CD8-positive, alpha-beta memory T cell (primary cell): ENCODE data around the gene CDH12. TPM values are rescaled to one million over a fixed set of nuclear protein-coding genes. Genes with fewer than 3 reads are reported as not detected.
"Not testable (repeated sequence)": the region's sequence is repeated elsewhere in the genome, so short reads cannot be mapped to it uniquely, and the experiment has no call there.

Source experiments
- CTCF ChIA-PET: fragments of 350-600 bp; sonication (Branson Sonifier 250); formaldehyde crosslinking; loops from one replicate; lab custom pipeline; 2021; ENCODE audit warnings: antibody characterized with exemption; lab: Charles Lee
- POLR2A ChIA-PET: fragments of 350-600 bp; sonication (Branson Sonifier 250); formaldehyde crosslinking; loops from one replicate; lab custom pipeline; 2021; ENCODE audit warnings: antibody characterized with exemption; lab: Charles Lee
- DNase-seq, 5 donors: peaks; one replicate each; pipeline versions ENCODE4 v3.0.0 to v3.0.0-alpha.2; 2020 to 2022; ENCODE audit warnings: mixed read lengths in 1 of 5
- H3K27ac ChIP-seq: one replicate; pipeline ENCODE4 v1.7.0; 2013; ENCODE audit warnings: low read depth, mild to moderate bottlenecking, low read length, moderate library complexity
- H3K27me3 ChIP-seq: 2 replicates; pipeline ENCODE4 v1.7.0; 2013; ENCODE audit warnings: low read length, mild to moderate bottlenecking; ENCODE audit not compliant: insufficient read depth, poor library complexity, severe bottlenecking
- H3K36me3 ChIP-seq: 2 replicates; pipeline ENCODE4 v1.7.0; 2013; ENCODE audit warnings: mild to moderate bottlenecking, low read length, moderate library complexity; ENCODE audit not compliant: insufficient read depth
- H3K4me1 ChIP-seq: 2 replicates; pipeline ENCODE4 v1.7.0; 2013; ENCODE audit warnings: mild to moderate bottlenecking, low read length, moderate library complexity; ENCODE audit not compliant: insufficient read depth
- H3K4me3 ChIP-seq: 2 replicates; pipeline ENCODE4 v1.7.0; 2013; ENCODE audit warnings: mild to moderate bottlenecking, low read length
- H3K9me3 ChIP-seq: 2 replicates; pipeline ENCODE4 v1.7.0; 2013; ENCODE audit warnings: mild to moderate bottlenecking, low read length
- H3K27ac Mint-ChIP-seq, 8 donors: one replicate each; pipeline ENCODE4 v1.8.0; 2020 to 2021; ENCODE audit warnings: mixed read lengths in 8 of 8, mild to moderate bottlenecking in 6 of 8, inconsistent platforms in 3 of 8, moderate library complexity in 3 of 8
- H3K27me3 Mint-ChIP-seq, 2 donors: one replicate each; pipeline ENCODE4 v1.8.0; 2020 to 2021; ENCODE audit warnings: mixed read lengths in 2 of 2, mild to moderate bottlenecking in 1 of 2, moderate library complexity in 1 of 2
- H3K36me3 Mint-ChIP-seq, 3 donors: one replicate each; pipeline ENCODE4 v1.8.0; 2020 to 2021; ENCODE audit warnings: mixed read lengths in 3 of 3, inconsistent platforms in 1 of 3, mild to moderate bottlenecking in 1 of 3
- H3K4me1 Mint-ChIP-seq, 3 donors: one replicate each; pipeline ENCODE4 v1.8.0; 2020 to 2021; ENCODE audit warnings: mixed read lengths in 3 of 3, inconsistent platforms in 1 of 3, mild to moderate bottlenecking in 1 of 3
- H3K4me3 Mint-ChIP-seq, 7 donors: one replicate each; pipeline ENCODE4 v1.8.0; 2020 to 2021; ENCODE audit warnings: mixed read lengths in 7 of 7, mild to moderate bottlenecking in 6 of 7, moderate library complexity in 4 of 7, inconsistent platforms in 2 of 7
- H3K9me3 Mint-ChIP-seq, 5 donors: one replicate each; pipeline ENCODE4 v1.8.0; 2020 to 2022; ENCODE audit warnings: mixed read lengths in 5 of 5, mild to moderate bottlenecking in 3 of 5, moderate library complexity in 2 of 5, inconsistent platforms in 1 of 5
- polyA plus RNA-seq: library from polyadenylated mRNA; unstranded; fragments of 300-500 nt; fragmentation: Illumina TruSeq; gene quantifications from one replicate; pipeline ENCODE4 v1.2.3, GENCODE V29; 2021
- total RNA-seq, 2 experiments: library from RNA; stranded (reverse); gene quantifications; one replicate each; pipeline ENCODE4 v1.2.3, GENCODE V29; 2021

The CDH12 gene
- total and polyA plus RNA-seq, 3 experiments from 2014 or later: not detected

GRCh38 chr5:22154779-22155178 lies 698.4 kb downstream of the CDH12 start:
- DNase-seq, H3K4me1 Mint-ChIP-seq, H3K27me3 Mint-ChIP-seq, H3K27ac Mint-ChIP-seq, H3K27ac ChIP-seq, H3K27me3 ChIP-seq, H3K4me3 Mint-ChIP-seq, H3K9me3 ChIP-seq, H3K9me3 Mint-ChIP-seq, H3K36me3 ChIP-seq, H3K4me3 ChIP-seq, H3K4me1 ChIP-seq, H3K36me3 Mint-ChIP-seq, POLR2A ChIA-PET, CTCF ChIA-PET: not testable (repeated sequence)

GRCh38 chr5:22151801-22152200 lies 701.3 kb downstream of the CDH12 start:
- H3K9me3 ChIP-seq, H3K36me3 ChIP-seq, H3K27ac Mint-ChIP-seq, H3K27ac ChIP-seq, H3K4me3 Mint-ChIP-seq, DNase-seq, CTCF ChIA-PET, H3K4me3 ChIP-seq, POLR2A ChIA-PET, H3K27me3 ChIP-seq, H3K27me3 Mint-ChIP-seq, H3K4me1 ChIP-seq, H3K9me3 Mint-ChIP-seq, H3K36me3 Mint-ChIP-seq, H3K4me1 Mint-ChIP-seq: not testable (repeated sequence)

- H3K4me1 Mint-ChIP-seq, H3K36me3 Mint-ChIP-seq, CTCF ChIA-PET: not testable (repeated sequence)
Measured at GRCh38 chr5:22140418-22140817, 712.7 kb downstream of the CDH12 start.

GRCh38 chr5:22139662-22140300 lies 713.4 kb downstream of the CDH12 start:
- H3K9me3 ChIP-seq, H3K4me1 Mint-ChIP-seq, DNase-seq, H3K27ac ChIP-seq, H3K4me1 ChIP-seq, H3K4me3 Mint-ChIP-seq, H3K36me3 Mint-ChIP-seq, H3K36me3 ChIP-seq, H3K27me3 ChIP-seq, POLR2A ChIA-PET, H3K27ac Mint-ChIP-seq, H3K27me3 Mint-ChIP-seq, CTCF ChIA-PET, H3K4me3 ChIP-seq: not testable (repeated sequence)
- H3K9me3 Mint-ChIP-seq: peaks cover 0 to 12% (median 0%) of the 10 kb centered on the region in 5 donors

More at GRCh38 chr5:22140418-22140817, 712.7 kb downstream of the CDH12 start:
- DNase-seq, H3K4me1 ChIP-seq, H3K27ac ChIP-seq, H3K4me3 Mint-ChIP-seq, H3K27me3 ChIP-seq, POLR2A ChIA-PET, H3K27me3 Mint-ChIP-seq, H3K36me3 ChIP-seq, H3K4me3 ChIP-seq, H3K9me3 ChIP-seq, H3K27ac Mint-ChIP-seq: not testable (repeated sequence)
- peaks cover 0 to 12% (median 0%) of the 10 kb centered on the region in 5 donors for H3K9me3 Mint-ChIP-seq

GRCh38 chr5:22111320-22111719 lies 741.8 kb downstream of the CDH12 start:
- POLR2A ChIA-PET: no interaction called here
- no peaks in the 10 kb centered on the region for H3K36me3 Mint-ChIP-seq

GRCh38 chr5:22109315-22109714 lies 743.8 kb downstream of the CDH12 start:
- no peak for DNase-seq
- no peaks in the 10 kb centered on the region for H3K4me1 Mint-ChIP-seq
- H3K27me3 Mint-ChIP-seq: no peaks in the 10 kb centered on the region
- Histone ChIP-seq H3K9me3 (no peaks in the 10 kb centered on the region), H3K27ac (no peak overlapping the region), H3K36me3 (no peaks in the 10 kb centered on the region), H3K4me1 (no peaks in the 10 kb centered on the region), H3K27me3 (no peaks in the 10 kb centered on the region), H3K4me3 (no peak overlapping the region)
- CTCF ChIA-PET: no interaction called here
- H3K4me3 Mint-ChIP-seq: no peak overlapping the region
- peaks cover 0 to 27% (median 8%) of the 10 kb centered on the region in 5 donors for H3K9me3 Mint-ChIP-seq
- POLR2A ChIA-PET: no interaction called here
- no peak overlapping the region for H3K27ac Mint-ChIP-seq
- no peaks in the 10 kb centered on the region for H3K36me3 Mint-ChIP-seq

More at GRCh38 chr5:22111320-22111719, 741.8 kb downstream of the CDH12 start:
- no peak for DNase-seq
- Histone ChIP-seq H3K27ac (no peak overlapping the region), H3K4me1 (no peaks in the 10 kb centered on the region), H3K9me3 (no peaks in the 10 kb centered on the region), H3K4me3 (no peak overlapping the region), H3K27me3 (no peaks in the 10 kb centered on the region), H3K36me3 (no peaks in the 10 kb centered on the region)
- Mint-ChIP-seq H3K27ac (no peak overlapping the region), H3K4me3 (no peak overlapping the region), H3K4me1 (no peaks in the 10 kb centered on the region), H3K27me3 (no peaks in the 10 kb centered on the region), H3K9me3 (peaks cover 0 to 27% (median 16%) of the 10 kb centered on the region in 5 donors)
- CTCF ChIA-PET: no interaction called here

- H3K27ac Mint-ChIP-seq: no peak overlapping the region
- Histone ChIP-seq H3K27ac (no peak overlapping the region), H3K9me3 (no peaks in the 10 kb centered on the region), H3K27me3 (no peaks in the 10 kb centered on the region), H3K4me3 (no peak overlapping the region), H3K4me1 (no peaks in the 10 kb centered on the region), H3K36me3 (no peaks in the 10 kb centered on the region)
- CTCF ChIA-PET: no interaction called here
- peaks cover 0 to 27% (median 8%) of the 10 kb centered on the region in 5 donors for H3K9me3 Mint-ChIP-seq
- H3K27me3 Mint-ChIP-seq: no peaks in the 10 kb centered on the region
- POLR2A ChIA-PET: no interaction called here
- no peak overlapping the region for H3K4me3 Mint-ChIP-seq
- H3K4me1 Mint-ChIP-seq: no peaks in the 10 kb centered on the region
- DNase-seq: no peak
- H3K36me3 Mint-ChIP-seq: no peaks in the 10 kb centered on the region
Measured at GRCh38 chr5:22108545-22108944, 744.6 kb downstream of the CDH12 start.

GRCh38 chr5:22102823-22103359 lies 750.3 kb downstream of the CDH12 start:
- Histone ChIP-seq H3K9me3 (no peaks in the 10 kb centered on the region), H3K4me1 (no peaks in the 10 kb centered on the region), H3K4me3 (no peak overlapping the region), H3K27ac (no peak overlapping the region), H3K36me3 (no peaks in the 10 kb centered on the region), H3K27me3 (no peaks in the 10 kb centered on the region)
- H3K4me1 Mint-ChIP-seq: no peaks in the 10 kb centered on the region
- H3K9me3 Mint-ChIP-seq: peaks cover 0 to 15% (median 3%) of the 10 kb centered on the region in 5 donors
- no peaks in the 10 kb centered on the region for H3K27me3 Mint-ChIP-seq
- POLR2A ChIA-PET: no interaction called here
- CTCF ChIA-PET: no interaction called here
- H3K27ac Mint-ChIP-seq: no peak overlapping the region
- no peaks in the 10 kb centered on the region for H3K36me3 Mint-ChIP-seq
- no peak for DNase-seq
- no peak overlapping the region for H3K4me3 Mint-ChIP-seq
